ENCODE data around the gene ARMC2.

DNA sequence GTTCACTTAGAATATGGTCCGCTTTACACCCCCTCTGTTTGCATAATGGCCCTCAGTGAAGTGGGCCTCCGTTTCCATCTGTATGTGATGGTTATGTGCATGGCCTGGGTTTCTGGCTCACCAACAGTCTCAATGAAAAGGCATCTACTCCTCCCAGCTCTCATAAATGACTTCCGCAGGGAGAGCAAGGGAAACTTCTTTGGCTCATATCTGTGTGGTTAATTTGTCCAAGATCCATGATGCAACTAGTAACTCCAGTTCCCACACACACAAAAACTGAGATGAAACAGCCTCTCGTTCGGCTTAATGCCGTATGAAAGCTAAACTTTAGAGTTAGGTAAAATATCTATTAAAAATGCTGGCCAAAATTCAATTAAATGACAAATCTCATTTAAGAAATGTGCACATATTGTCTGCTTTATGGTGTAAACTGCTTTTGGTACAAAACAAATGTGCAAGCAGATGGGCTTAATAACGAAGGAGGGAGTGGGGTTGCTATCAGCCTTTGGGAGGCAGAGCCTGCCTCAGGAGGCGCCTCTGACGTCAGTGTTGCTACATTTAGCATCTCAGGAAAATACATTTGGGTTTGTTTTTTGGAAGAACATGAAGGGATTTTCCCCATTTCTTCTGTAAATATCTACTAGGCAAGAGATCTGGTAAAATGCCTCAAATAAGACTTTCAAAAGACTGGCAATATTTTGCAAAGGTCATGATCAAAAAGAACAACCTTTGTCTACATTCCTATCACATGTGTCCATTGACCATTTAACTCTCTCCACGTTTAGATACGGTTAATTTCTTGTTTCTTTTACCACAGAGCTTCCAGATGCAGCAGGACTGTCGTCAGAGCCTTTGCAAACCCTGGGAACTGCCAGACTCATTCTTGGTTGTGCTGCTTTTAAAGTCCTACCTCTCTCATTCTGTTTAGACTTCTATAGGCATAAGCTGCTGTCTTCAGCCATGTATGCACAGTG, 96.8 kb downstream of the ARMC2 start:
- TF ChIP-seq, protein P1, sequence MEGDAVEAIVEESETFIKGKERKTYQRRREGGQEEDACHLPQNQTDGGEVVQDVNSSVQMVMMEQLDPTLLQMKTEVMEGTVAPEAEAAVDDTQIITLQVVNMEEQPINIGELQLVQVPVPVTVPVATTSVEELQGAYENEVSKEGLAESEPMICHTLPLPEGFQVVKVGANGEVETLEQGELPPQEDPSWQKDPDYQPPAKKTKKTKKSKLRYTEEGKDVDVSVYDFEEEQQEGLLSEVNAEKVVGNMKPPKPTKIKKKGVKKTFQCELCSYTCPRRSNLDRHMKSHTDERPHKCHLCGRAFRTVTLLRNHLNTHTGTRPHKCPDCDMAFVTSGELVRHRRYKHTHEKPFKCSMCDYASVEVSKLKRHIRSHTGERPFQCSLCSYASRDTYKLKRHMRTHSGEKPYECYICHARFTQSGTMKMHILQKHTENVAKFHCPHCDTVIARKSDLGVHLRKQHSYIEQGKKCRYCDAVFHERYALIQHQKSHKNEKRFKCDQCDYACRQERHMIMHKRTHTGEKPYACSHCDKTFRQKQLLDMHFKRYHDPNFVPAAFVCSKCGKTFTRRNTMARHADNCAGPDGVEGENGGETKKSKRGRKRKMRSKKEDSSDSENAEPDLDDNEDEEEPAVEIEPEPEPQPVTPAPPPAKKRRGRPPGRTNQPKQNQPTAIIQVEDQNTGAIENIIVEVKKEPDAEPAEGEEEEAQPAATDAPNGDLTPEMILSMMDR (IDR thresholded peaks at IDR 0.05): no peak
- TF ChIP-seq POLR2A (IDR thresholded peaks at IDR 0.05): no peak

All from esophagus squamous epithelium (tissue), 4 donors.